GM18907 (cell line): Measurements from ENCODE around the gene EN1.

Experiments used
- ATAC-seq: cut with Tn5 transposase; IDR thresholded peaks from one replicate; pipeline ENCODE4 v1.9.1; 2021; ENCODE audit warnings: mild to moderate bottlenecking, moderate library complexity; ENCODE audit not compliant: unreplicated experiment

EN1 gene

GRCh38 chr2:118843483-118844132 is 3.8 kb downstream of the EN1 start:
- no peak for ATAC-seq

- ATAC-seq: no peak
These were observed 4.6 kb downstream of the EN1 start for GRCh38 chr2:118842661-118843482.

- no peak for ATAC-seq
These were observed 5.5 kb downstream of the EN1 start for GRCh38 chr2:118841828-118842461.

- ATAC-seq: no peak
These were observed 6.0 kb downstream of the EN1 start for GRCh38 chr2:118841450-118841827.

GRCh38 chr2:118838741-118839455 is 8.6 kb downstream of the EN1 start:
- ATAC-seq: no peak

- ATAC-seq: no peak
These were observed 9.8 kb downstream of the EN1 start for GRCh38 chr2:118837621-118838020.

- ATAC-seq: no peak
These were observed 10.4 kb downstream of the EN1 start for GRCh38 chr2:118837067-118837466.

GRCh38 chr2:118836411-118836930 is 11.0 kb downstream of the EN1 start:
- ATAC-seq: no peak

- no peak for ATAC-seq
These were observed 11.6 kb downstream of the EN1 start for GRCh38 chr2:118835746-118836410.

GRCh38 chr2:118834901-118835745 is 12.3 kb downstream of the EN1 start:
- ATAC-seq: no peak

GRCh38 chr2:118834440-118834810 is 13.0 kb downstream of the EN1 start:
- no peak for ATAC-seq

GRCh38 chr2:118833716-118834439 is 13.6 kb downstream of the EN1 start:
- no peak for ATAC-seq

GRCh38 chr2:118832791-118833715 is 14.4 kb downstream of the EN1 start:
- ATAC-seq: no peak

GRCh38 chr2:118832071-118832790 is 15.2 kb downstream of the EN1 start:
- ATAC-seq: no peak

GRCh38 chr2:118830881-118831280 is 16.6 kb downstream of the EN1 start:
- no peak for ATAC-seq

GRCh38 chr2:118830118-118830517 is 17.3 kb downstream of the EN1 start:
- no peak for ATAC-seq

GRCh38 chr2:118826093-118826492 is 21.4 kb downstream of the EN1 start:
- ATAC-seq: no peak
